Astrocyte (in vitro differentiated cells and primary cell): ENCODE data around the gene MAPKBP1. TPM values are rescaled to one million over a fixed set of nuclear protein-coding genes. Genes with fewer than 3 reads are reported as not detected.

ENCODE experiments used
- DNase-seq: peaks from one replicate; pipeline ENCODE4 v3.0.0-alpha.2; 2010; ENCODE audit warnings: low read depth
- FAIRE-seq: peaks from 2 replicates; lab custom pipeline; 2011; peaks lifted over from hg19 to GRCh38; lab: Jason Lieb, UNC
- H2AFZ ChIP-seq: 2 replicates; pipeline ENCODE4 v1.6.0; 2012; ENCODE audit warnings: low read depth, low read length, inconsistent platforms
- H3K27ac ChIP-seq: 2 replicates; pipeline ENCODE4 v1.5.1; 2011; ENCODE audit warnings: low read depth, low read length, inconsistent platforms
- H3K27me3 ChIP-seq: 2 replicates; pipeline ENCODE4 v1.6.0; 2011; ENCODE audit warnings: low read length, inconsistent platforms; ENCODE audit not compliant: insufficient read depth
- H3K36me3 ChIP-seq: 2 replicates; pipeline ENCODE4 v1.5.1; 2011; ENCODE audit warnings: low read length, inconsistent platforms; ENCODE audit not compliant: insufficient read depth
- H3K4me1 ChIP-seq: 2 replicates; pipeline ENCODE4 v1.5.1; 2011; ENCODE audit warnings: low read length, inconsistent platforms; ENCODE audit not compliant: insufficient read depth
- H3K4me2 ChIP-seq: 2 replicates; pipeline ENCODE4 v1.6.0; 2012; ENCODE audit warnings: low read length, inconsistent platforms
- H3K4me3 ChIP-seq: 2 replicates; pipeline ENCODE4 v1.5.1; 2011; ENCODE audit warnings: low read depth, mild to moderate bottlenecking, low read length, inconsistent platforms; ENCODE audit not compliant: insufficient read depth
- H3K79me2 ChIP-seq: 2 replicates; pipeline ENCODE4 v1.6.0; 2012; ENCODE audit warnings: mild to moderate bottlenecking, low read length, inconsistent platforms; ENCODE audit not compliant: insufficient read depth
- H3K9ac ChIP-seq: 2 replicates; pipeline ENCODE4 v1.6.0; 2012; ENCODE audit warnings: mild to moderate bottlenecking, low read length, inconsistent platforms
- H3K9me3 ChIP-seq: 2 replicates; pipeline ENCODE4 v1.5.1; 2012; ENCODE audit warnings: low read depth, mild to moderate bottlenecking, low read length, inconsistent platforms; ENCODE audit not compliant: insufficient read depth
- H4K20me1 ChIP-seq: 2 replicates; pipeline ENCODE4 v1.6.0; 2012; ENCODE audit warnings: low read length, inconsistent platforms; ENCODE audit not compliant: insufficient read depth
- H3K27ac Mint-ChIP-seq: one replicate; pipeline ENCODE4 v1.8.0; 2021; ENCODE audit warnings: mild to moderate bottlenecking, mixed read lengths; ENCODE audit not compliant: unreplicated experiment
- H3K27me3 Mint-ChIP-seq: one replicate; pipeline ENCODE4 v1.8.0; 2021; ENCODE audit warnings: low read depth, mixed read lengths; ENCODE audit not compliant: unreplicated experiment
- H3K36me3 Mint-ChIP-seq: one replicate; pipeline ENCODE4 v1.8.0; 2021; ENCODE audit warnings: low read depth, mixed read lengths; ENCODE audit not compliant: unreplicated experiment
- H3K4me1 Mint-ChIP-seq: one replicate; pipeline ENCODE4 v1.8.0; 2021; ENCODE audit warnings: low read depth, mixed read lengths; ENCODE audit not compliant: unreplicated experiment
- H3K4me3 Mint-ChIP-seq: one replicate; pipeline ENCODE4 v1.8.0; 2021; ENCODE audit warnings: mild to moderate bottlenecking, moderate library complexity, mixed read lengths; ENCODE audit not compliant: unreplicated experiment
- H3K9me3 Mint-ChIP-seq: one replicate; pipeline ENCODE4 v1.8.0; 2021; ENCODE audit warnings: mild to moderate bottlenecking, mixed read lengths; ENCODE audit not compliant: unreplicated experiment
- CTCF ChIP-seq: IDR thresholded peaks from 2 replicates; pipeline ENCODE4 v1.5.1; 2011; ENCODE audit warnings: low read depth, mild to moderate bottlenecking, inconsistent platforms, low read length, moderate library complexity; ENCODE audit not compliant: insufficient read depth
- EZH2 ChIP-seq: IDR thresholded peaks from 2 replicates; pipeline ENCODE4 v1.6.1; 2012; ENCODE audit warnings: mild to moderate bottlenecking, low read length, inconsistent platforms; ENCODE audit not compliant: insufficient read depth
- total RNA-seq: library from RNA; stranded (reverse); gene quantifications from 2 replicates; pipeline ENCODE4 v1.2.1, GENCODE V29; 2021

MAPKBP1 gene
- total RNA-seq, 1 donor from 2014 or later = 30.8 TPM

GRCh38 chr15:41797201-41797944 lies 23.1 kb downstream of the MAPKBP1 start:
- H3K4me2 ChIP-seq = no peak overlapping the region
- peaks cover 44% of the 10 kb centered on the region for H3K79me2 ChIP-seq
- no peak overlapping the region for H3K4me3 ChIP-seq
- Mint-ChIP-seq H3K27me3 (no peaks in the 10 kb centered on the region), H3K4me1 (peaks cover 39% of the 10 kb centered on the region), H3K4me3 (no peak overlapping the region), H3K27ac (no peak overlapping the region), H3K36me3 (peaks cover 11% of the 10 kb centered on the region), H3K9me3 (no peaks in the 10 kb centered on the region)
- DNase-seq (no peak), FAIRE-seq (no peak)
- TF ChIP-seq EZH2 (no peak), CTCF (no peak)
- H2AFZ ChIP-seq = no peak overlapping the region
- no peaks in the 10 kb centered on the region for H3K9me3 ChIP-seq
- H3K9ac ChIP-seq = no peak overlapping the region
- H4K20me1 ChIP-seq = peaks cover 38% of the 10 kb centered on the region
- no peaks in the 10 kb centered on the region for H3K27me3 ChIP-seq
- no peak overlapping the region for H3K27ac ChIP-seq
- H3K36me3 ChIP-seq = peaks cover 4% of the 10 kb centered on the region
- H3K4me1 ChIP-seq = peaks cover 16% of the 10 kb centered on the region

GRCh38 chr15:41798607-41799487 lies 24.6 kb downstream of the MAPKBP1 start:
- DNase-seq = no peak
- H3K4me1 ChIP-seq = peaks cover 18% of the 10 kb centered on the region
- Mint-ChIP-seq H3K27ac (peak overlapping the region; percentile 36), H3K36me3 (peaks cover 11% of the 10 kb centered on the region), H3K27me3 (no peaks in the 10 kb centered on the region), H3K9me3 (no peaks in the 10 kb centered on the region), H3K4me3 (no peak overlapping the region), H3K4me1 (peaks cover 37% of the 10 kb centered on the region)
- no peak overlapping the region for H3K27ac ChIP-seq
- no peaks in the 10 kb centered on the region for H3K27me3 ChIP-seq
- no peak for TF ChIP-seq CTCF
- no peak for TF ChIP-seq EZH2
- H3K4me3 ChIP-seq = no peak overlapping the region
- H3K9me3 ChIP-seq = no peaks in the 10 kb centered on the region
- no peak for FAIRE-seq
- peaks cover 36% of the 10 kb centered on the region for H4K20me1 ChIP-seq
- H3K36me3 ChIP-seq = peaks cover 4% of the 10 kb centered on the region
- peaks cover 32% of the 10 kb centered on the region for H3K79me2 ChIP-seq
- no peak overlapping the region for H3K4me2 ChIP-seq
- no peak overlapping the region for H3K9ac ChIP-seq
- no peak overlapping the region for H2AFZ ChIP-seq
